ENCODE data around the gene KCNH2. TPM values are rescaled to one million over a fixed set of nuclear protein-coding genes. Genes with fewer than 3 reads are reported as not detected.

KCNH2 gene
- total and polyA plus RNA-seq, 10 of the 15 experiments (the other 5 are each of a cell fraction or from before 2014, with no cell fraction given): 0.04 to 0.24 (median 0.17) TPM; not detected in 6

GRCh38 chr7:150908173-150908572 lies 69.9 kb downstream of the KCNH2 start (continued):
- TF ChIP-seq, protein P1, sequence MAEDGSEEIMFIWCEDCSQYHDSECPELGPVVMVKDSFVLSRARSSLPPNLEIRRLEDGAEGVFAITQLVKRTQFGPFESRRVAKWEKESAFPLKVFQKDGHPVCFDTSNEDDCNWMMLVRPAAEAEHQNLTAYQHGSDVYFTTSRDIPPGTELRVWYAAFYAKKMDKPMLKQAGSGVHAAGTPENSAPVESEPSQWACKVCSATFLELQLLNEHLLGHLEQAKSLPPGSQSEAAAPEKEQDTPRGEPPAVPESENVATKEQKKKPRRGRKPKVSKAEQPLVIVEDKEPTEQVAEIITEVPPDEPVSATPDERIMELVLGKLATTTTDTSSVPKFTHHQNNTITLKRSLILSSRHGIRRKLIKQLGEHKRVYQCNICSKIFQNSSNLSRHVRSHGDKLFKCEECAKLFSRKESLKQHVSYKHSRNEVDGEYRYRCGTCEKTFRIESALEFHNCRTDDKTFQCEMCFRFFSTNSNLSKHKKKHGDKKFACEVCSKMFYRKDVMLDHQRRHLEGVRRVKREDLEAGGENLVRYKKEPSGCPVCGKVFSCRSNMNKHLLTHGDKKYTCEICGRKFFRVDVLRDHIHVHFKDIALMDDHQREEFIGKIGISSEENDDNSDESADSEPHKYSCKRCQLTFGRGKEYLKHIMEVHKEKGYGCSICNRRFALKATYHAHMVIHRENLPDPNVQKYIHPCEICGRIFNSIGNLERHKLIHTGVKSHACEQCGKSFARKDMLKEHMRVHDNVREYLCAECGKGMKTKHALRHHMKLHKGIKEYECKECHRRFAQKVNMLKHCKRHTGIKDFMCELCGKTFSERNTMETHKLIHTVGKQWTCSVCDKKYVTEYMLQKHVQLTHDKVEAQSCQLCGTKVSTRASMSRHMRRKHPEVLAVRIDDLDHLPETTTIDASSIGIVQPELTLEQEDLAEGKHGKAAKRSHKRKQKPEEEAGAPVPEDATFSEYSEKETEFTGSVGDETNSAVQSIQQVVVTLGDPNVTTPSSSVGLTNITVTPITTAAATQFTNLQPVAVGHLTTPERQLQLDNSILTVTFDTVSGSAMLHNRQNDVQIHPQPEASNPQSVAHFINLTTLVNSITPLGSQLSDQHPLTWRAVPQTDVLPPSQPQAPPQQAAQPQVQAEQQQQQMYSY (CRISPR knock-in tag; IDR thresholded peaks at IDR 0.05): no peak
- no peak for TF ChIP-seq HDAC2 (IDR thresholded peaks at IDR 0.05)

GRCh38 chr7:150904011-150904909 lies 73.9 kb downstream of the KCNH2 start:
- no peak overlapping the region for H3K27ac ChIP-seq (ENCODE audit: control insufficient read depth, insufficient read depth)
- ATAC-seq (no peak), DNase-seq (ENCODE audit: low read depth, low spot score) (no peak), FAIRE-seq (no peak)
- no peak overlapping the region for H2AFZ ChIP-seq (ENCODE audit: control insufficient read depth, low read depth, low read length)
- H3K4me2 ChIP-seq (ENCODE audit: control insufficient read depth, insufficient read depth): no peak overlapping the region
- H3K36me3 ChIP-seq (ENCODE audit: control insufficient read depth in 2 of 2, insufficient read depth in 2 of 2, low read length in 1 of 2): no peaks in the 10 kb centered on the region
- CTCF ChIA-PET: interaction anchor here (1.1 kb wide), 1 partner anchor 28 kb away, joined by 3 read pairs; no protein-coding TSS in a partner anchor
- H3K4me1 ChIP-seq (ENCODE audit: control insufficient read depth, insufficient read depth, low read length): no peaks in the 10 kb centered on the region
- no peaks in the 10 kb centered on the region for H3K9me3 ChIP-seq (replicated peaks; ENCODE audit: control insufficient read depth, insufficient read depth, low read length)
- 17% methylated on average over 6 of the region's 6 CpGs for WGBS (ENCODE audit: insufficient coverage, insufficient replicate concordance, low lambda C conversion rate, missing lambda C conversion rate)
- no peak overlapping the region for H3K4me3 ChIP-seq
- no peak overlapping the region for H3K9ac ChIP-seq (ENCODE audit: control insufficient read depth, insufficient read depth, low read length)
- H3K79me2 ChIP-seq (ENCODE audit: control insufficient read depth, insufficient read depth, low read length): no peaks in the 10 kb centered on the region
- RAD21 ChIA-PET (ENCODE audit: unreplicated experiment): no interaction called here
- in situ Hi-C loops (cut with MboI): loop anchor here (5.0 kb wide), 1 partner anchor 83 kb away; no protein-coding TSS in a partner anchor
- no peaks in the 10 kb centered on the region for H4K20me1 ChIP-seq (ENCODE audit: control insufficient read depth, insufficient read depth)
- no TSS peak for BruUV-seq (replicated peaks)
- SMC1A ChIA-PET (ENCODE audit: uncharacterized antibody, unreplicated experiment): no interaction called here
- intact Hi-C loops (cut with micrococcal nuclease; ENCODE audit: unreplicated experiment): no loop called here
- POLR2A ChIA-PET: no interaction called here
- H3K27me3 ChIP-seq (replicated peaks in 1 of 2; ENCODE audit: control insufficient read depth in 2 of 2, insufficient read depth in 2 of 2, low read length in 1 of 2): peaks cover 0 to 2% of the 10 kb centered on the region in 2 experiments; a peak in 2 of 4 replicates
- TF ChIP-seq SPI1 (IDR thresholded peaks at IDR 0.05; ENCODE audit: borderline replicate concordance, insufficient read depth, low read depth, low read length) (no peak), REST (IDR thresholded peaks at IDR 0.05; ENCODE audit: low read depth, low read length) (no peak), EGR1 (IDR thresholded peaks at IDR 0.05; ENCODE audit: borderline replicate concordance in 1 of 2, low read depth in 2 of 2, low read length in 2 of 2) (no peak), TCF12 (IDR thresholded peaks at IDR 0.05; ENCODE audit: low read depth, low read length) (no peak)
- TF ChIP-seq, protein P2, sequence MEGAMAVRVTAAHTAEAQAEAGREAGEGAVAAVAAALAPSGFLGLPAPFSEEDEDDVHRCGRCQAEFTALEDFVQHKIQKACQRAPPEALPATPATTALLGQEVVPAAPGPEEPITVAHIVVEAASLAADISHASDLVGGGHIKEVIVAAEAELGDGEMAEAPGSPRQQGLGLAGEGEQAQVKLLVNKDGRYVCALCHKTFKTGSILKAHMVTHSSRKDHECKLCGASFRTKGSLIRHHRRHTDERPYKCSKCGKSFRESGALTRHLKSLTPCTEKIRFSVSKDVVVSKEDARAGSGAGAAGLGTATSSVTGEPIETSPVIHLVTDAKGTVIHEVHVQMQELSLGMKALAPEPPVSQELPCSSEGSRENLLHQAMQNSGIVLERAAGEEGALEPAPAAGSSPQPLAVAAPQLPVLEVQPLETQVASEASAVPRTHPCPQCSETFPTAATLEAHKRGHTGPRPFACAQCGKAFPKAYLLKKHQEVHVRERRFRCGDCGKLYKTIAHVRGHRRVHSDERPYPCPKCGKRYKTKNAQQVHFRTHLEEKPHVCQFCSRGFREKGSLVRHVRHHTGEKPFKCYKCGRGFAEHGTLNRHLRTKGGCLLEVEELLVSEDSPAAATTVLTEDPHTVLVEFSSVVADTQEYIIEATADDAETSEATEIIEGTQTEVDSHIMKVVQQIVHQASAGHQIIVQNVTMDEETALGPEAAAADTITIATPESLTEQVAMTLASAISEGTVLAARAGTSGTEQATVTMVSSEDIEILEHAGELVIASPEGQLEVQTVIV (IDR thresholded peaks at IDR 0.05; ENCODE audit: borderline replicate concordance, partially characterized antibody): no peak
